HL-60 (cell line): ENCODE data around the gene COL4A2.

ENCODE experiments used
- SPI1 ChIP-seq: IDR thresholded peaks from 2 replicates; pipeline ENCODE4 v1.6.1; 2012; ENCODE audit warnings: low read depth, mild to moderate bottlenecking, borderline replicate concordance
- TF ChIP-seq, protein P1 (sequence below): IDR thresholded peaks from one replicate; pipeline ENCODE4 v1.5.1; 2011; ENCODE audit warnings: low read length, control low read depth, inconsistent platforms; ENCODE audit not compliant: insufficient read depth
- TF ChIP-seq, protein P2 (sequence below): IDR thresholded peaks from 2 replicates; pipeline ENCODE4 v1.6.1; 2012; ENCODE audit warnings: low read depth; ENCODE audit not compliant: insufficient replicate concordance

DNA sequence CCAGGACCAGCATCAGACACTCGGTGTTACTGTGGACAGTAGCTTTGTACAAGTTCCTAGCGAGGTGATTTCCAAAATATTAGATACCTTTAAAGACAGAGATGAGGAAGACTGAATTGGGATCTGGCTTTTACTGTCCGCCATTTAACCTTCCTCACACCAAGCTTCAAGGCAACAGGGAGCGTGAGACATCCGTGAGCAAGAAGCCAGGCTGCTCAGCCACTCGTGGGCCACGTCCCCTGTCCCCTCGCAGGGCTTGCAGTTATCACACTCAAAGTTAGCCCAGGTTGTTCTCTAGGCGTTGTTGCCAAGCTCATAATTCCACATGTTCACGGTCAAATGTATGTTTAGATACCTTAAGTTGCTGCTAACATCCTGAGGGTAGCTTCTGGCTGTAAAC lies 102.9 kb downstream of the COL4A2 start:
- TF ChIP-seq, protein P1, sequence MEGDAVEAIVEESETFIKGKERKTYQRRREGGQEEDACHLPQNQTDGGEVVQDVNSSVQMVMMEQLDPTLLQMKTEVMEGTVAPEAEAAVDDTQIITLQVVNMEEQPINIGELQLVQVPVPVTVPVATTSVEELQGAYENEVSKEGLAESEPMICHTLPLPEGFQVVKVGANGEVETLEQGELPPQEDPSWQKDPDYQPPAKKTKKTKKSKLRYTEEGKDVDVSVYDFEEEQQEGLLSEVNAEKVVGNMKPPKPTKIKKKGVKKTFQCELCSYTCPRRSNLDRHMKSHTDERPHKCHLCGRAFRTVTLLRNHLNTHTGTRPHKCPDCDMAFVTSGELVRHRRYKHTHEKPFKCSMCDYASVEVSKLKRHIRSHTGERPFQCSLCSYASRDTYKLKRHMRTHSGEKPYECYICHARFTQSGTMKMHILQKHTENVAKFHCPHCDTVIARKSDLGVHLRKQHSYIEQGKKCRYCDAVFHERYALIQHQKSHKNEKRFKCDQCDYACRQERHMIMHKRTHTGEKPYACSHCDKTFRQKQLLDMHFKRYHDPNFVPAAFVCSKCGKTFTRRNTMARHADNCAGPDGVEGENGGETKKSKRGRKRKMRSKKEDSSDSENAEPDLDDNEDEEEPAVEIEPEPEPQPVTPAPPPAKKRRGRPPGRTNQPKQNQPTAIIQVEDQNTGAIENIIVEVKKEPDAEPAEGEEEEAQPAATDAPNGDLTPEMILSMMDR = no peak
- no peak for TF ChIP-seq SPI1
- TF ChIP-seq, protein P2, sequence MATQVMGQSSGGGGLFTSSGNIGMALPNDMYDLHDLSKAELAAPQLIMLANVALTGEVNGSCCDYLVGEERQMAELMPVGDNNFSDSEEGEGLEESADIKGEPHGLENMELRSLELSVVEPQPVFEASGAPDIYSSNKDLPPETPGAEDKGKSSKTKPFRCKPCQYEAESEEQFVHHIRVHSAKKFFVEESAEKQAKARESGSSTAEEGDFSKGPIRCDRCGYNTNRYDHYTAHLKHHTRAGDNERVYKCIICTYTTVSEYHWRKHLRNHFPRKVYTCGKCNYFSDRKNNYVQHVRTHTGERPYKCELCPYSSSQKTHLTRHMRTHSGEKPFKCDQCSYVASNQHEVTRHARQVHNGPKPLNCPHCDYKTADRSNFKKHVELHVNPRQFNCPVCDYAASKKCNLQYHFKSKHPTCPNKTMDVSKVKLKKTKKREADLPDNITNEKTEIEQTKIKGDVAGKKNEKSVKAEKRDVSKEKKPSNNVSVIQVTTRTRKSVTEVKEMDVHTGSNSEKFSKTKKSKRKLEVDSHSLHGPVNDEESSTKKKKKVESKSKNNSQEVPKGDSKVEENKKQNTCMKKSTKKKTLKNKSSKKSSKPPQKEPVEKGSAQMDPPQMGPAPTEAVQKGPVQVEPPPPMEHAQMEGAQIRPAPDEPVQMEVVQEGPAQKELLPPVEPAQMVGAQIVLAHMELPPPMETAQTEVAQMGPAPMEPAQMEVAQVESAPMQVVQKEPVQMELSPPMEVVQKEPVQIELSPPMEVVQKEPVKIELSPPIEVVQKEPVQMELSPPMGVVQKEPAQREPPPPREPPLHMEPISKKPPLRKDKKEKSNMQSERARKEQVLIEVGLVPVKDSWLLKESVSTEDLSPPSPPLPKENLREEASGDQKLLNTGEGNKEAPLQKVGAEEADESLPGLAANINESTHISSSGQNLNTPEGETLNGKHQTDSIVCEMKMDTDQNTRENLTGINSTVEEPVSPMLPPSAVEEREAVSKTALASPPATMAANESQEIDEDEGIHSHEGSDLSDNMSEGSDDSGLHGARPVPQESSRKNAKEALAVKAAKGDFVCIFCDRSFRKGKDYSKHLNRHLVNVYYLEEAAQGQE = no peak
